Astrocyte (in vitro differentiated cells and primary cell): ENCODE results near the gene VAV1. TPM values are rescaled to one million over a fixed set of nuclear protein-coding genes. Genes with fewer than 3 reads are reported as not detected.

Experiments used
- DNase-seq: peaks from one replicate; pipeline ENCODE4 v3.0.0-alpha.2; 2010; ENCODE audit warnings: low read depth
- FAIRE-seq: peaks from 2 replicates; lab custom pipeline; 2011; peaks lifted over from hg19 to GRCh38; lab: Jason Lieb, UNC
- H2AFZ ChIP-seq: 2 replicates; pipeline ENCODE4 v1.6.0; 2012; ENCODE audit warnings: low read depth, low read length, inconsistent platforms
- H3K27ac ChIP-seq: 2 replicates; pipeline ENCODE4 v1.5.1; 2011; ENCODE audit warnings: low read depth, low read length, inconsistent platforms
- H3K27me3 ChIP-seq: 2 replicates; pipeline ENCODE4 v1.6.0; 2011; ENCODE audit warnings: low read length, inconsistent platforms; ENCODE audit not compliant: insufficient read depth
- H3K36me3 ChIP-seq: 2 replicates; pipeline ENCODE4 v1.5.1; 2011; ENCODE audit warnings: low read length, inconsistent platforms; ENCODE audit not compliant: insufficient read depth
- H3K4me1 ChIP-seq: 2 replicates; pipeline ENCODE4 v1.5.1; 2011; ENCODE audit warnings: low read length, inconsistent platforms; ENCODE audit not compliant: insufficient read depth
- H3K4me2 ChIP-seq: 2 replicates; pipeline ENCODE4 v1.6.0; 2012; ENCODE audit warnings: low read length, inconsistent platforms
- H3K4me3 ChIP-seq: 2 replicates; pipeline ENCODE4 v1.5.1; 2011; ENCODE audit warnings: low read depth, mild to moderate bottlenecking, low read length, inconsistent platforms; ENCODE audit not compliant: insufficient read depth
- H3K79me2 ChIP-seq: 2 replicates; pipeline ENCODE4 v1.6.0; 2012; ENCODE audit warnings: mild to moderate bottlenecking, low read length, inconsistent platforms; ENCODE audit not compliant: insufficient read depth
- H3K9ac ChIP-seq: 2 replicates; pipeline ENCODE4 v1.6.0; 2012; ENCODE audit warnings: mild to moderate bottlenecking, low read length, inconsistent platforms
- H3K9me3 ChIP-seq: 2 replicates; pipeline ENCODE4 v1.5.1; 2012; ENCODE audit warnings: low read depth, mild to moderate bottlenecking, low read length, inconsistent platforms; ENCODE audit not compliant: insufficient read depth
- H4K20me1 ChIP-seq: 2 replicates; pipeline ENCODE4 v1.6.0; 2012; ENCODE audit warnings: low read length, inconsistent platforms; ENCODE audit not compliant: insufficient read depth
- H3K27ac Mint-ChIP-seq: one replicate; pipeline ENCODE4 v1.8.0; 2021; ENCODE audit warnings: mild to moderate bottlenecking, mixed read lengths; ENCODE audit not compliant: unreplicated experiment
- H3K27me3 Mint-ChIP-seq: one replicate; pipeline ENCODE4 v1.8.0; 2021; ENCODE audit warnings: low read depth, mixed read lengths; ENCODE audit not compliant: unreplicated experiment
- H3K36me3 Mint-ChIP-seq: one replicate; pipeline ENCODE4 v1.8.0; 2021; ENCODE audit warnings: low read depth, mixed read lengths; ENCODE audit not compliant: unreplicated experiment
- H3K4me1 Mint-ChIP-seq: one replicate; pipeline ENCODE4 v1.8.0; 2021; ENCODE audit warnings: low read depth, mixed read lengths; ENCODE audit not compliant: unreplicated experiment
- H3K4me3 Mint-ChIP-seq: one replicate; pipeline ENCODE4 v1.8.0; 2021; ENCODE audit warnings: mild to moderate bottlenecking, moderate library complexity, mixed read lengths; ENCODE audit not compliant: unreplicated experiment
- H3K9me3 Mint-ChIP-seq: one replicate; pipeline ENCODE4 v1.8.0; 2021; ENCODE audit warnings: mild to moderate bottlenecking, mixed read lengths; ENCODE audit not compliant: unreplicated experiment
- CTCF ChIP-seq: IDR thresholded peaks from 2 replicates; pipeline ENCODE4 v1.5.1; 2011; ENCODE audit warnings: low read depth, mild to moderate bottlenecking, inconsistent platforms, low read length, moderate library complexity; ENCODE audit not compliant: insufficient read depth
- EZH2 ChIP-seq: IDR thresholded peaks from 2 replicates; pipeline ENCODE4 v1.6.1; 2012; ENCODE audit warnings: mild to moderate bottlenecking, low read length, inconsistent platforms; ENCODE audit not compliant: insufficient read depth
- total RNA-seq: library from RNA; stranded (reverse); gene quantifications from 2 replicates; pipeline ENCODE4 v1.2.1, GENCODE V29; 2021

VAV1 gene
- total RNA-seq, 1 donor from 2014 or later = not detected

DNA sequence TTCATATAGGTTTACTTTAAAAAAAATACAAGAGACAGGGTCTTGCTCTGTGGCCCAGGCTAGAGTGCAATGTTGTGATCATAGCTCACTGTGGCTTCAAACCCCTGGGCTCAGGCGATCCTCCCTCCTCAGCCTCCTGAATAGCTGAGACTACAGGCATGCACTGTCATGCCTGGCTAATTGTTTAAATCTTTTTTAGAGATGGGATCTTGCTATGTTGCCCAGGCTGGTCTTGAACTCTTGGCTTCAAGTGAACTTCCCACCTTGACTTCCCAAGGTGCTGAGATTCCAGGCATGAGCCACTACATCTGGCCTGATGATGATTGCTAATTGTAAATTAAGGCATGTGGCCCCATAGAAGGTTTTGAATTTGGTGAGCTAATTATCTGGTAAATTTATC is 79.5 kb downstream of the VAV1 start:
- Mint-ChIP-seq H3K36me3 (no peaks in the 10 kb centered on the region), H3K4me3 (no peak overlapping the region), H3K27ac (no peak overlapping the region), H3K27me3 (no peaks in the 10 kb centered on the region), H3K9me3 (peaks cover 2% of the 10 kb centered on the region), H3K4me1 (no peaks in the 10 kb centered on the region)
- H3K27me3 ChIP-seq = no peaks in the 10 kb centered on the region
- no peak overlapping the region for H3K4me2 ChIP-seq
- FAIRE-seq (no peak), DNase-seq (no peak)
- no peaks in the 10 kb centered on the region for H4K20me1 ChIP-seq
- no peak overlapping the region for H3K9ac ChIP-seq
- TF ChIP-seq EZH2 (no peak), CTCF (no peak)
- H3K9me3 ChIP-seq = no peaks in the 10 kb centered on the region
- no peak overlapping the region for H3K4me3 ChIP-seq
- H3K27ac ChIP-seq = no peak overlapping the region
- no peaks in the 10 kb centered on the region for H3K79me2 ChIP-seq
- H2AFZ ChIP-seq = no peak overlapping the region
- H3K36me3 ChIP-seq = no peaks in the 10 kb centered on the region
- no peaks in the 10 kb centered on the region for H3K4me1 ChIP-seq

DNA sequence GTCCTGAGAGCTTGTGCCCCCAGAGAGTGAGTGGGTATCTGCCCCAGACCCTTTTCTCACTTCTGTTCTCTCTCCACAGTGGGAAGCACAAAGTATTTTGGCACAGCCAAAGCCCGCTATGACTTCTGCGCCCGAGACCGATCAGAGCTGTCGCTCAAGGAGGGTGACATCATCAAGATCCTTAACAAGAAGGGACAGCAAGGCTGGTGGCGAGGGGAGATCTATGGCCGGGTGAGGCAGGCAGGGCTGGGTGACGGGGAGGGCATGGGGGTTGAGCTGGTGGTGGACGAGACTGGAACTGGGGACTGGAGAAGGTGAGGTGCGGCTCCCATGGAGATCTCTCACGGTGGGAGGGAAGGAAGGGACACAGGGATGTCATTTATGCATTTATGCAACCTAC is 81.4 kb downstream of the VAV1 start:
- no peaks in the 10 kb centered on the region for H4K20me1 ChIP-seq
- H3K9me3 ChIP-seq = no peaks in the 10 kb centered on the region
- FAIRE-seq (no peak), DNase-seq (no peak)
- no peaks in the 10 kb centered on the region for H3K27me3 ChIP-seq
- H2AFZ ChIP-seq = no peak overlapping the region
- TF ChIP-seq CTCF (no peak), EZH2 (no peak)
- H3K9ac ChIP-seq = no peak overlapping the region
- H3K4me1 ChIP-seq = no peaks in the 10 kb centered on the region
- no peak overlapping the region for H3K4me3 ChIP-seq
- H3K27ac ChIP-seq = no peak overlapping the region
- H3K4me3 Mint-ChIP-seq = no peak overlapping the region
- H3K79me2 ChIP-seq = no peaks in the 10 kb centered on the region
- H3K9me3 Mint-ChIP-seq = peaks cover 2% of the 10 kb centered on the region
- H3K36me3 ChIP-seq = no peaks in the 10 kb centered on the region
- H3K36me3 Mint-ChIP-seq = no peaks in the 10 kb centered on the region
- no peak overlapping the region for H3K4me2 ChIP-seq
- H3K4me1 Mint-ChIP-seq = no peaks in the 10 kb centered on the region
- no peak overlapping the region for H3K27ac Mint-ChIP-seq
- H3K27me3 Mint-ChIP-seq = no peaks in the 10 kb centered on the region

DNA sequence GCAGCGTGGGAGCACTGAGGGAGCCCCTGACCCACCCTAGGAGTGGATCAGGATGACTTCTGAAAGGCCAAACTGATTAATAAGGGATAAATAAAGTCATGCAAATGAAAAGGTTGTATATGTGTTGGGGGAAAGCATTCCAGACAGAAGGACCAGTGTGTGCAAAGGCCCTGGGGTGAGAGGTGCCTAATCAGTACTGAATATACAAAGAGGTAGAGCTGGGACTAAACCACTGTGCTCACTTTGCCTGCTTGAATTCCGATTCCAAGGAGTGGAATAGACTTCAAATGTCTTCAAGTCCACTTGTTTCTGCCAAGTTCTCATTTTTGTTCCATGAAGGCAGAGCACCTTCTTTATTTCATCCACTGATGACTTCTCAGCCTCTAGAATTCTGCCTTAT is 82.2 kb downstream of the VAV1 start:
- no peaks in the 10 kb centered on the region for H3K27me3 Mint-ChIP-seq
- Histone ChIP-seq H3K79me2 (no peaks in the 10 kb centered on the region), H3K27ac (no peak overlapping the region), H3K4me1 (no peaks in the 10 kb centered on the region), H3K4me3 (no peak overlapping the region), H3K36me3 (no peaks in the 10 kb centered on the region), H3K9ac (no peak overlapping the region), H2AFZ (no peak overlapping the region), H4K20me1 (no peaks in the 10 kb centered on the region), H3K27me3 (no peaks in the 10 kb centered on the region), H3K4me2 (no peak overlapping the region), H3K9me3 (no peaks in the 10 kb centered on the region)
- no peak for FAIRE-seq
- no peak for DNase-seq
- H3K4me1 Mint-ChIP-seq = no peaks in the 10 kb centered on the region
- H3K27ac Mint-ChIP-seq = no peak overlapping the region
- TF ChIP-seq EZH2 = no peak
- TF ChIP-seq CTCF = no peak
- H3K36me3 Mint-ChIP-seq = no peaks in the 10 kb centered on the region
- peaks cover 2% of the 10 kb centered on the region for H3K9me3 Mint-ChIP-seq
- no peak overlapping the region for H3K4me3 Mint-ChIP-seq
